GM21447 (cell line): ENCODE measurements around the gene SLC27A1.
"Not testable (repeated sequence)": the region's sequence is repeated elsewhere in the genome, so short reads cannot be mapped to it uniquely, and the experiment has no call there.

Source experiments
- ATAC-seq: cut with Tn5 transposase; IDR thresholded peaks from one replicate; pipeline ENCODE4 v1.9.1; 2021; ENCODE audit not compliant: unreplicated experiment

SLC27A1 gene

GRCh38 chr19:17486545-17487240 is 16.4 kb downstream of the SLC27A1 start:
- ATAC-seq = no peak

GRCh38 chr19:17487284-17488121 is 17.2 kb downstream of the SLC27A1 start:
- ATAC-seq = no peak

- peak; percentile 51 for ATAC-seq
Measured at GRCh38 chr19:17488593-17489391, 18.5 kb downstream of the SLC27A1 start.

GRCh38 chr19:17489392-17490030 is 19.2 kb downstream of the SLC27A1 start:
- ATAC-seq = no peak

GRCh38 chr19:17490411-17490810 is 20.1 kb downstream of the SLC27A1 start:
- ATAC-seq = no peak

GRCh38 chr19:17491287-17491686 is 21.0 kb downstream of the SLC27A1 start:
- ATAC-seq = no peak

GRCh38 chr19:17495639-17496296 is 25.4 kb downstream of the SLC27A1 start:
- ATAC-seq = no peak

- peak; percentile 77 for ATAC-seq
Measured at GRCh38 chr19:17496337-17496997, 26.1 kb downstream of the SLC27A1 start.

- no peak for ATAC-seq
Measured at GRCh38 chr19:17497149-17497798, 26.9 kb downstream of the SLC27A1 start.

GRCh38 chr19:17499025-17499424 is 28.7 kb downstream of the SLC27A1 start:
- not testable (repeated sequence) for ATAC-seq

- no peak for ATAC-seq
Measured at GRCh38 chr19:17499648-17500446, 29.5 kb downstream of the SLC27A1 start.

GRCh38 chr19:17500447-17501198 is 30.3 kb downstream of the SLC27A1 start:
- no peak for ATAC-seq

- no peak for ATAC-seq
Measured at GRCh38 chr19:17503240-17503639, 32.9 kb downstream of the SLC27A1 start.

- no peak for ATAC-seq
Measured at GRCh38 chr19:17504030-17504429, 33.7 kb downstream of the SLC27A1 start.

- no peak for ATAC-seq
Measured at GRCh38 chr19:17504456-17504855, 34.1 kb downstream of the SLC27A1 start.

GRCh38 chr19:17505223-17505622 is 34.9 kb downstream of the SLC27A1 start:
- no peak for ATAC-seq

- no peak for ATAC-seq
Measured at GRCh38 chr19:17506745-17507144, 36.4 kb downstream of the SLC27A1 start.

- not testable (repeated sequence) for ATAC-seq
Measured at GRCh38 chr19:17508558-17508933, 38.2 kb downstream of the SLC27A1 start.
